CD4-positive, alpha-beta T cell treated with Interleukin-4 for 4 hours (primary cell): Measurements from ENCODE around the gene ATP7A.
"Not testable (repeated sequence)": the region's sequence is repeated elsewhere in the genome, so short reads cannot be mapped to it uniquely, and the experiment has no call there.

Experiments used
- DNase-seq: peaks from one replicate; pipeline ENCODE4 v3.0.0-alpha.2; 2020

The ATP7A gene

GRCh38 chrX:78042601-78043000 is 132.1 kb downstream of the ATP7A start:
- DNase-seq, result no peak

GRCh38 chrX:78046362-78046761 is 135.9 kb downstream of the ATP7A start:
- DNase-seq, result no peak

- DNase-seq, result no peak
Observed at GRCh38 chrX:78048052-78048451, 137.6 kb downstream of the ATP7A start.

- no peak for DNase-seq
Observed at GRCh38 chrX:78063687-78064086, 153.2 kb downstream of the ATP7A start.

GRCh38 chrX:78064152-78064551 is 153.7 kb downstream of the ATP7A start:
- no peak for DNase-seq

- peak; percentile 0 for DNase-seq
Observed at GRCh38 chrX:78064698-78065601, 154.5 kb downstream of the ATP7A start.

- DNase-seq, result no peak
Observed at GRCh38 chrX:78066110-78066509, 155.6 kb downstream of the ATP7A start.

- DNase-seq, result no peak
Observed at GRCh38 chrX:78071331-78071730, 160.8 kb downstream of the ATP7A start.

GRCh38 chrX:78073147-78074077 is 162.9 kb downstream of the ATP7A start:
- DNase-seq, result peak; percentile 48

GRCh38 chrX:78074088-78074487 is 163.6 kb downstream of the ATP7A start:
- no peak for DNase-seq

GRCh38 chrX:78075787-78076389 is 165.4 kb downstream of the ATP7A start:
- DNase-seq, result peak; percentile 3

GRCh38 chrX:78081413-78081812 is 170.9 kb downstream of the ATP7A start:
- not testable (repeated sequence) for DNase-seq

GRCh38 chrX:78092296-78092695 is 181.8 kb downstream of the ATP7A start:
- no peak for DNase-seq

GRCh38 chrX:78098108-78098507 is 187.6 kb downstream of the ATP7A start:
- no peak for DNase-seq
